Glutamatergic neuron (in vitro differentiated cells): ENCODE measurements around the gene PMM2. TPM values are rescaled to one million over a fixed set of nuclear protein-coding genes. Genes with fewer than 3 reads are reported as not detected.

ENCODE experiments used
- DNase-seq: peaks from one replicate; pipeline ENCODE4 v3.0.0; 2022
- H3K27ac Mint-ChIP-seq: one replicate; pipeline ENCODE4 v1.8.0; 2020; ENCODE audit warnings: mild to moderate bottlenecking, mixed read lengths, inconsistent platforms; ENCODE audit not compliant: unreplicated experiment
- H3K27me3 Mint-ChIP-seq: one replicate; pipeline ENCODE4 v1.8.0; 2020; ENCODE audit warnings: mild to moderate bottlenecking, moderate library complexity, mixed read lengths, inconsistent platforms; ENCODE audit not compliant: unreplicated experiment
- H3K36me3 Mint-ChIP-seq: one replicate; pipeline ENCODE4 v1.8.0; 2020; ENCODE audit warnings: mild to moderate bottlenecking, mixed read lengths, inconsistent platforms; ENCODE audit not compliant: unreplicated experiment
- H3K4me1 Mint-ChIP-seq: one replicate; pipeline ENCODE4 v1.8.0; 2020; ENCODE audit warnings: mild to moderate bottlenecking, low read depth, mixed read lengths, inconsistent platforms; ENCODE audit not compliant: unreplicated experiment
- H3K4me3 Mint-ChIP-seq: one replicate; pipeline ENCODE4 v1.8.0; 2020; ENCODE audit warnings: mild to moderate bottlenecking, mixed read lengths, inconsistent platforms; ENCODE audit not compliant: unreplicated experiment
- H3K9me3 Mint-ChIP-seq: one replicate; pipeline ENCODE4 v1.8.0; 2020; ENCODE audit warnings: mild to moderate bottlenecking, moderate library complexity, mixed read lengths, inconsistent platforms; ENCODE audit not compliant: unreplicated experiment
- total RNA-seq: library from RNA; stranded (reverse); fragmentation: NEBNext Ultra II Directional; extraction: Animal tissue kit (Norgen Biotek cat#: 25700); gene quantifications from one replicate; pipeline ENCODE4 v1.2.1, GENCODE V29; 2021; ENCODE audit not compliant: unreplicated experiment
- TF ChIP-seq, protein P1 (sequence below): fragments of 200-600 bp; sonication (generic); IDR thresholded peaks from one replicate; pipeline ENCODE4 v1.5.0; 2021; ENCODE audit not compliant: partially characterized antibody, unreplicated experiment

Gene PMM2
- total RNA-seq, 1 donor from 2014 or later, result 23.2 TPM

DNA sequence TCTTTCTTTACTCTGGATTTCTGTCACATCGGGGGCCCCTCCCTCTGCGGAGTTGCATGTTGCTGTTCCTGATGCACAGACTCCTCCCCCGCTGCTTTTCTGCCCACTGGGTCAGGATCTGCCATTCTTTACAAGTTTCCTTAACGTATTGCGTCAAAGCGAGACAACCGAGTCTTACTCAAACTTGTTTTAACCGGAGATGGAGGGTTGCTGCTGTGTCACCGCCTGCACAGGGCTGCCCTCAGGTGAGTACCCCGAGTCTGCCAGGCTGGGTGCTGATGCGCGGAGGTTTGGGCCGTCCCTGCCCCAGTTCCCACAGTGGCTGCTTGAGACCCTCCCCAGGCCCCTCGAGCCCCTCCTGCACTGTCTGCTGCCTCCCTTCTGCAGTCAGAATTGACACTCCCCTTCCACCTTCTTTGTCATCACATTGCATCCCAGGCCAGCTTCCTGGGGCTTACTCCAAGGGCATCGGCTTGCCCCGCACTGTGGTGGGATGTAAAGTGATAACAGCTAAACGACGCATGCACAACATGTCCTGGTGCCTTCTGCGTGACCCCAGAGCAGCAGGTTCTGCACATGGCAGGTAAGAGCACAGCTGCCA, 51.9 kb downstream of the PMM2 start:
- Mint-ChIP-seq H3K27ac (peak overlapping the region; percentile 71), H3K4me1 (peaks cover 50% of the 10 kb centered on the region), H3K9me3 (peaks cover 13% of the 10 kb centered on the region), H3K4me3 (peak overlapping the region; percentile 55), H3K36me3 (no peaks in the 10 kb centered on the region), H3K27me3 (peaks cover 5% of the 10 kb centered on the region)
- TF ChIP-seq, protein P1, sequence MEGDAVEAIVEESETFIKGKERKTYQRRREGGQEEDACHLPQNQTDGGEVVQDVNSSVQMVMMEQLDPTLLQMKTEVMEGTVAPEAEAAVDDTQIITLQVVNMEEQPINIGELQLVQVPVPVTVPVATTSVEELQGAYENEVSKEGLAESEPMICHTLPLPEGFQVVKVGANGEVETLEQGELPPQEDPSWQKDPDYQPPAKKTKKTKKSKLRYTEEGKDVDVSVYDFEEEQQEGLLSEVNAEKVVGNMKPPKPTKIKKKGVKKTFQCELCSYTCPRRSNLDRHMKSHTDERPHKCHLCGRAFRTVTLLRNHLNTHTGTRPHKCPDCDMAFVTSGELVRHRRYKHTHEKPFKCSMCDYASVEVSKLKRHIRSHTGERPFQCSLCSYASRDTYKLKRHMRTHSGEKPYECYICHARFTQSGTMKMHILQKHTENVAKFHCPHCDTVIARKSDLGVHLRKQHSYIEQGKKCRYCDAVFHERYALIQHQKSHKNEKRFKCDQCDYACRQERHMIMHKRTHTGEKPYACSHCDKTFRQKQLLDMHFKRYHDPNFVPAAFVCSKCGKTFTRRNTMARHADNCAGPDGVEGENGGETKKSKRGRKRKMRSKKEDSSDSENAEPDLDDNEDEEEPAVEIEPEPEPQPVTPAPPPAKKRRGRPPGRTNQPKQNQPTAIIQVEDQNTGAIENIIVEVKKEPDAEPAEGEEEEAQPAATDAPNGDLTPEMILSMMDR, result no peak
- DNase-seq, result no peak

DNA sequence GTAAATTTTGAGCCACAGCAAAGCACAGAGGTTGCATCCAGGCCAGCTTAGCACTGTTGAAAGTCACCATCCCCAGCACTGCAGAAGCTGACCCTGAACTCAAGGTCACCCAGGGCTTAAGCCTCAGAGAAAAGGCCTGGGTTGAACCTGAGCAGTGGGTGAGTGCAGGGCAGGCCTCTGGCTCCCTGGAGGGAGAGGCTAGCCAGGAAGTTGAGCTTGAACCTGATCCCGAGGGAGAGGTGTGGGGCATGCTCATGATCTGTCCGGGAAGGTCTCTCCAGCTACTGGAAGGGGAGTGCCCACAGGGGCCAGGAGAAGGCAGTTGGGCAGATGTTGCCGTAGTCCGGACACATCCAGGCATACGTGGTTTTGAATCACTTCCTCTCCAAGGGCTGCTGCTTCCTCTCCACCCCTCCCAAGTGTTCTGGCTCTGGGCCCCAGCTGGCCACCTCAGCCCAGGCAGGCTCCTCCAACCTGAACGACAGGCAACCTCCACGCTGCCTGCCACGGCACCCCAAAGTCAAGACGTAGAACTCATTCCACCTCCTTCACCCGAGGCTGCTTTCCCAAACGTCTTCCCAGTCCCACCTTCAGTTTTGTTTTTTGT, 52.7 kb downstream of the PMM2 start:
- TF ChIP-seq, protein P1, result no peak
- peaks cover 42% of the 10 kb centered on the region for H3K4me1 Mint-ChIP-seq
- no peaks in the 10 kb centered on the region for H3K36me3 Mint-ChIP-seq
- H3K27me3 Mint-ChIP-seq, result no peaks in the 10 kb centered on the region
- peaks cover 11% of the 10 kb centered on the region for H3K9me3 Mint-ChIP-seq
- peak overlapping the region; percentile 3 for H3K27ac Mint-ChIP-seq
- no peak for DNase-seq
- no peak overlapping the region for H3K4me3 Mint-ChIP-seq

DNA sequence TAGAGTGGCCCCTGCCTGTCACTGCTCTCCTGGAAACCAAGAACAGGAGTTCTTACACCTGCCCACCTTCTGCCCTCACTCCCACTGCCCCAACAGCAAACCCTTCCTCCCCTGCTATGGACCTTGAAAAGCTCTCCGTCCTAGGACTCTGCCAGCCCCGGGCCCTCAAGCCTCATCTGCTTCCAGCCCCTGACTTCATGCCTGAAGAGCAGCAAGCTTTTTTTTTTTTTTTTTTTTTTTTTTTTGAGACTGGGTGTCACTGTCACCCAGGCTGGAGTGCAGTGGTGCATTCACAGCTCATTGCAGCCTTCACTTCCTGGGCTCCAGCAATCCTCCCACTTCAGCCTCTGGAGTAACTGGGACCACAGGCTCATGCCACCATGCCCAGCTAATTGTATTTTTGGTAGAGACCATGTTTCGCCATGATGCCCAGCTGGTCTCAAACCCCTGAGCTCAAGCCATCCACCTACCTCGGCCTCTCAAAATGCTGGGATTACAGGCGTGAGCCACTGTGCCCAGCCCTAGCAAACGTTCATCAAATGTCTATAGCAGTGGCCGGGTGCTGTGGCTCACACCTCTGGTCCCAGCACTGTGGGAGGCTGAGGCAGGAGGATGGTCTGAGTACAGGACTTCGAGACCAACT, 54.2 kb downstream of the PMM2 start:
- H3K36me3 Mint-ChIP-seq, result no peaks in the 10 kb centered on the region
- peaks cover 43% of the 10 kb centered on the region for H3K4me1 Mint-ChIP-seq
- TF ChIP-seq, protein P1, result no peak
- peaks cover 3% of the 10 kb centered on the region for H3K27me3 Mint-ChIP-seq
- no peak overlapping the region for H3K4me3 Mint-ChIP-seq
- H3K27ac Mint-ChIP-seq, result no peak overlapping the region
- DNase-seq, result no peak
- peaks cover 10% of the 10 kb centered on the region for H3K9me3 Mint-ChIP-seq

DNA sequence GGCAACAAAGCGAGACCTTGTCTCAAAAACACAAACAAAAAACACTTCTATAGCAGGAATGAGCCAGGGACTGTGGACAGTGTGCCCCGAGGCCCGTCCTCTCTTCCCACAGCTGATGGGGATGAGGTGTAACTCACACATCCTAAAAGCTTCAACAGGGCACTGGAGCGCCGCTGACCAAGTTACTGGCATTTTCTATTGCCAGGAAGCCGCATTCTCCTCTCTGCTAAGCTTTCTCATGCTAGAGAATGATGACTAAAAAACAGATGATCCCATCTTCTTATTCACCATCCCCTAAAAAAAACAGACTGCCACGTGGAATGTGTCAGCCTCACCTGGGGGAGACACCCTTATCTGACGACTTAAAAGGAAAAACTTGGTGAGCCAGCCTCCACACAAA, 54.9 kb downstream of the PMM2 start:
- TF ChIP-seq, protein P1, result no peak
- H3K27me3 Mint-ChIP-seq, result peaks cover 3% of the 10 kb centered on the region
- no peaks in the 10 kb centered on the region for H3K36me3 Mint-ChIP-seq
- H3K4me3 Mint-ChIP-seq, result no peak overlapping the region
- DNase-seq, result no peak
- peaks cover 10% of the 10 kb centered on the region for H3K9me3 Mint-ChIP-seq
- H3K27ac Mint-ChIP-seq, result peak overlapping the region; percentile 36
- H3K4me1 Mint-ChIP-seq, result peaks cover 40% of the 10 kb centered on the region

DNA sequence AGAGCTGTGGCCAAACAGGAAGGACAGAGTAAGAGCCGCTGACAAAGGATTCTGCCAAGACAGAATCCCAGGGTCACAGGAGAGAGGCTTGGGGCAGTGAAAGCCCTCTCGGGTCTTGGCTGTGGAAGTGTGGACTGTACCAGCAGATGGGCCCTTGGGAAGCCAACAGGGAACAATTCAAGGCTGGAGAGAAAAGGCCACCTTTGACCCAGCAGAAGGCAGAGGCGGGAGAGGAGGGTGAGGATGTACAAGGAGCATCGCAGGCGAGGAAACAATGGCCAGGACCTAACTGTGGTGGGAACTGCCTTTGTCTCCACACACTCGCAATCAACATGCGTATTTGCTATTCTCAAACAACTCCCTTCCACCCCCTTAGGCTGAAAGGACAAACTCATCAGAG, 55.5 kb downstream of the PMM2 start:
- H3K4me1 Mint-ChIP-seq, result peaks cover 37% of the 10 kb centered on the region
- DNase-seq, result no peak
- peak overlapping the region; percentile 36 for H3K27ac Mint-ChIP-seq
- no peak overlapping the region for H3K4me3 Mint-ChIP-seq
- H3K36me3 Mint-ChIP-seq, result no peaks in the 10 kb centered on the region
- TF ChIP-seq, protein P1, result no peak
- H3K27me3 Mint-ChIP-seq, result peaks cover 7% of the 10 kb centered on the region
- peaks cover 10% of the 10 kb centered on the region for H3K9me3 Mint-ChIP-seq
